Stimulated activated naive CD8-positive, alpha-beta T cell treated with anti-CD3 and anti-CD28 coated beads, Interleukin-15, Interleukin-2, amounts not matched to agents 100 ng/mL and 50 ng/mL, for 24 hours (primary cell): ENCODE measurements around the gene IFT52.

ENCODE experiments used
- H3K27ac Mint-ChIP-seq: one replicate; pipeline ENCODE4 v1.8.0; 2021; ENCODE audit warnings: mild to moderate bottlenecking, mixed read lengths
- H3K27me3 Mint-ChIP-seq: one replicate; pipeline ENCODE4 v1.8.0; 2021; ENCODE audit warnings: mixed read lengths
- H3K36me3 Mint-ChIP-seq: one replicate; pipeline ENCODE4 v1.8.0; 2021; ENCODE audit warnings: low read depth, mixed read lengths
- H3K4me1 Mint-ChIP-seq: one replicate; pipeline ENCODE4 v1.8.0; 2021; ENCODE audit warnings: low read depth, mixed read lengths
- H3K4me3 Mint-ChIP-seq: one replicate; pipeline ENCODE4 v1.8.0; 2021; ENCODE audit warnings: mild to moderate bottlenecking, mixed read lengths
- H3K9me3 Mint-ChIP-seq: one replicate; pipeline ENCODE4 v1.8.0; 2021; ENCODE audit warnings: mixed read lengths

Gene IFT52

GRCh38 chr20:43681468-43681942 is 90.8 kb downstream of the IFT52 start:
- Mint-ChIP-seq H3K4me3 (no peak overlapping the region), H3K27me3 (no peaks in the 10 kb centered on the region), H3K4me1 (peaks cover 16% of the 10 kb centered on the region), H3K36me3 (peaks cover 54% of the 10 kb centered on the region), H3K27ac (no peak overlapping the region), H3K9me3 (no peaks in the 10 kb centered on the region)

- peaks cover 16% of the 10 kb centered on the region for H3K4me1 Mint-ChIP-seq
- H3K4me3 Mint-ChIP-seq = no peak overlapping the region
- no peaks in the 10 kb centered on the region for H3K27me3 Mint-ChIP-seq
- H3K9me3 Mint-ChIP-seq = no peaks in the 10 kb centered on the region
- H3K27ac Mint-ChIP-seq = no peak overlapping the region
- peaks cover 55% of the 10 kb centered on the region for H3K36me3 Mint-ChIP-seq
Measured at GRCh38 chr20:43681991-43682410, 91.3 kb downstream of the IFT52 start.

GRCh38 chr20:43682446-43682845 is 91.7 kb downstream of the IFT52 start:
- Mint-ChIP-seq H3K27me3 (no peaks in the 10 kb centered on the region), H3K9me3 (no peaks in the 10 kb centered on the region)

GRCh38 chr20:43686820-43687219 is 96.1 kb downstream of the IFT52 start:
- Mint-ChIP-seq H3K4me1 (peaks cover 14% of the 10 kb centered on the region), H3K4me3 (no peak overlapping the region), H3K27ac (no peak overlapping the region), H3K27me3 (no peaks in the 10 kb centered on the region), H3K9me3 (no peaks in the 10 kb centered on the region), H3K36me3 (peaks cover 49% of the 10 kb centered on the region)

More at GRCh38 chr20:43682446-43682845, 91.7 kb downstream of the IFT52 start:
- H3K4me3 Mint-ChIP-seq = no peak overlapping the region
- no peak overlapping the region for H3K27ac Mint-ChIP-seq
- H3K36me3 Mint-ChIP-seq = peaks cover 55% of the 10 kb centered on the region
- H3K4me1 Mint-ChIP-seq = peaks cover 16% of the 10 kb centered on the region

DNA sequence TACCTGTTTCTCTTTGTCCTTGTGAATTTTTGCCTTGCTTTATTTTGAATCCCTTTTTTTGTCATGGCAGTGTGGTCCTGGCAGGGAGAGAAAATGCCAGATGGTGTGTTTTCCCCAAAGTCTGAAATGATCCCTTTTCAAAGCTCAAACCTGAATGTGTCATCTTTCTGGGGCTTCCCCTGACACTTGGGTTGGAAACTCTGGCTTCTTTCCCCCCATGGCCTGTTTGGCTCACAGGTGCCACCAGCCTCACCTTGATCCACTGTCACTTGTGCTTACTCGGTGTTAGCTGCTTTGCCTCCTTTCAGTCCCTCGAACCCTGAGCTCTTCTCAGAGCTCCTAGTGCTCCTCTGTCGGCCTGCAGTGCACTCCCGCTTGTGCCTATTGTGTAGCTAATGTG is 98.4 kb downstream of the IFT52 start:
- Mint-ChIP-seq H3K9me3 (no peaks in the 10 kb centered on the region), H3K27me3 (no peaks in the 10 kb centered on the region), H3K27ac (peak overlapping the region; percentile 47), H3K4me1 (peaks cover 11% of the 10 kb centered on the region), H3K36me3 (peaks cover 42% of the 10 kb centered on the region), H3K4me3 (no peak overlapping the region)

- H3K27me3 Mint-ChIP-seq = no peaks in the 10 kb centered on the region
- H3K4me3 Mint-ChIP-seq = no peak overlapping the region
- H3K36me3 Mint-ChIP-seq = peaks cover 56% of the 10 kb centered on the region
- H3K9me3 Mint-ChIP-seq = no peaks in the 10 kb centered on the region
- peaks cover 15% of the 10 kb centered on the region for H3K4me1 Mint-ChIP-seq
- no peak overlapping the region for H3K27ac Mint-ChIP-seq
Measured at GRCh38 chr20:43690943-43691598, 100.3 kb downstream of the IFT52 start.

- no peak overlapping the region for H3K27ac Mint-ChIP-seq
- H3K36me3 Mint-ChIP-seq = peaks cover 56% of the 10 kb centered on the region
- no peaks in the 10 kb centered on the region for H3K27me3 Mint-ChIP-seq
- no peaks in the 10 kb centered on the region for H3K9me3 Mint-ChIP-seq
- no peak overlapping the region for H3K4me3 Mint-ChIP-seq
- H3K4me1 Mint-ChIP-seq = peaks cover 15% of the 10 kb centered on the region
Measured at GRCh38 chr20:43691928-43692524, 101.3 kb downstream of the IFT52 start.

DNA sequence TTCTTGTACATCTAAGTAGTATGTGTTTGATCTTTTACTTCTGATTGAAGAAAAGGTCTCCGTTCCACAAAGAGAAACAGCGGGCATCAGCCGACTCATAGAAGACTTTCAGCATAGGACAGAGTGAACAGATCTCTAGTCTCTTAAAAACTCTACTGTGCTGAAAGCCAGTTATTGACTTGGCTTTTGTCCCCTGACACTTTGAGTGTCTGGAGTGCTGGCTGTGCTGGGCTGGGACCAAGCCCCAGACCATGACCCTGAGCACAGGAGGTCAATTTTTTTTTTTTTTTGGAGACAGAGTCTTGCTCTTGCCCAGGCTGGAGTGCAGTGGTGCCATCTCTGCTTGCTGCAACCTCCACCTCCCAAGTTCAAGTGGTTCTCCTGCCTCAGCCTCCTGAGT is 104.0 kb downstream of the IFT52 start:
- H3K27me3 Mint-ChIP-seq = no peaks in the 10 kb centered on the region
- H3K36me3 Mint-ChIP-seq = peaks cover 50% of the 10 kb centered on the region
- no peak overlapping the region for H3K4me3 Mint-ChIP-seq
- H3K4me1 Mint-ChIP-seq = peaks cover 11% of the 10 kb centered on the region
- no peak overlapping the region for H3K27ac Mint-ChIP-seq
- no peaks in the 10 kb centered on the region for H3K9me3 Mint-ChIP-seq

- no peaks in the 10 kb centered on the region for H3K27me3 Mint-ChIP-seq
- H3K36me3 Mint-ChIP-seq = peaks cover 53% of the 10 kb centered on the region
- H3K4me3 Mint-ChIP-seq = no peak overlapping the region
- no peak overlapping the region for H3K27ac Mint-ChIP-seq
- H3K9me3 Mint-ChIP-seq = no peaks in the 10 kb centered on the region
- peaks cover 17% of the 10 kb centered on the region for H3K4me1 Mint-ChIP-seq
Measured at GRCh38 chr20:43695571-43695970, 104.8 kb downstream of the IFT52 start.
